ENCODE results near the gene TNFRSF1A.

The TNFRSF1A gene

DNA sequence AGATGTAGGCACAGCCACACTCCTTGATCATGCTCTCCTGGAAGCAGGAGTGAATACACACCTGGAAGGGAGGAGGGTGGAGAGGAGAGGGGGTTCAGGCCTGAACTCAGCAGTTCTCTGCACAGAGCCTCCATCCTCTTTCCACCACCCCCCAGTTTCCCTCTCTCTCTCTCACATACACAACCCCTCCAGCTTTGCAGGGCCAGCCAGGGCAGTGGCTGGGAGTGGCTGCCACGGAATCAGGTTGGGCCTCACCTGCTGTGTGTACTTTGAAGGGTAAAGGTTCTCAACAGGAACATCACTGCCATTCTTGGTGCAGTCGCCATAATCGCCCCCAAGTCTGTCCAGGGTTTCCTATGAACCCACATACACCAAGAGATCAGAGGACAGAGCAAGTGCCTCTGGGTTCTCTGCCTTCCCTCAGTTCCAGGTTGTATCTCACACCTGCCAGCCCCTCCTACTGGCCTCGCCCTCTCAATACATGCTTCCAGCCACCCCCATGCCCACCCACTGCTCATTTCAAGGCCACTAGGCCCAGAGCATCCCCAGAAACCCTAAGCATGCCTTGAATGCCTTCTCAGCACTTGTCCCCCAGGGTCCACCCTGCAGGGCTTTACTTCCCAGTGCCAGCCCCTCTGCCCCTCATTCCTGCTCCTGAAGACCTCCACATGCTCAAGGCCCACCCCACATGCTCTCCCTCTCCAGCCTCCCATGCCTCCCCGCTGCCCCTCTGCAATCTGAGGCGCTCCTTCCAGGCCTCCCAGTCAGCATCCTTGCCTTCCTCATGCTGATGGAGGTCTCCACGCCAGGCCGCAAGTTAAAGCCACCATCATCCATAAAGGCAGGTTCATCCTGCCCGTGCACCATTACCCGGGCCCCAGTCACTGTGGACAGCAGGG, 12.9 kb upstream of the TNFRSF1A start:
- H3K4me2 ChIP-seq (ENCODE audit: low read length): no peak overlapping the region
- no peaks in the 10 kb centered on the region for H3K79me1 ChIP-seq (ENCODE audit: low read length)
- H3K4me3 ChIP-seq (ENCODE audit: low read depth, low read length): no peak overlapping the region
- H2BK12ac ChIP-seq (ENCODE audit: low read length): no peak overlapping the region
- no peak overlapping the region for H3K27ac ChIP-seq (ENCODE audit: low read depth, low read length)
- H2AFZ ChIP-seq (ENCODE audit: insufficient read depth, low read length, poor library complexity): no peak overlapping the region
- DNase-seq: no peak
- no peak overlapping the region for H3K4ac ChIP-seq (ENCODE audit: low read depth, low read length)
- WGBS (ENCODE audit: extremely low coverage, insufficient coverage, insufficient read length): no CpG with 5 or more reads among the region's 10 CpGs
- no peak overlapping the region for H2BK120ac ChIP-seq (ENCODE audit: insufficient read depth, low read length, poor library complexity)
- no peak overlapping the region for H3K14ac ChIP-seq (ENCODE audit: low read length)
- H3K79me2 ChIP-seq (ENCODE audit: control insufficient read depth, insufficient read depth, low read length, poor library complexity): no peaks in the 10 kb centered on the region
- H3K23ac ChIP-seq (ENCODE audit: low read length): no peak overlapping the region
- H3K18ac ChIP-seq (ENCODE audit: low read length): no peak overlapping the region
- H4K12ac ChIP-seq (ENCODE audit: low read depth, low read length): no peak overlapping the region
- no peak overlapping the region for H4K8ac ChIP-seq (ENCODE audit: low read depth, low read length)
- no peaks in the 10 kb centered on the region for H3K27me3 ChIP-seq (ENCODE audit: insufficient read depth, low read length)
- no peak overlapping the region for H4K91ac ChIP-seq (ENCODE audit: low read depth, low read length)
- no peaks in the 10 kb centered on the region for H3K9me3 ChIP-seq (ENCODE audit: insufficient read depth, low read depth, low read length)
- no peaks in the 10 kb centered on the region for H3K36me3 ChIP-seq (ENCODE audit: control insufficient read depth in 1 of 2, insufficient read depth in 2 of 2, low read length in 2 of 2)
- no peak overlapping the region for H2AK5ac ChIP-seq (ENCODE audit: low read length)
- no peak overlapping the region for H3K9ac ChIP-seq (ENCODE audit: low read length)
- H2BK5ac ChIP-seq (ENCODE audit: low read depth, low read length, poor library complexity): no peak overlapping the region
- no peaks in the 10 kb centered on the region for H3K4me1 ChIP-seq (ENCODE audit: control insufficient read depth in 1 of 2, insufficient read depth in 2 of 2, low read length in 2 of 2)

DNA sequence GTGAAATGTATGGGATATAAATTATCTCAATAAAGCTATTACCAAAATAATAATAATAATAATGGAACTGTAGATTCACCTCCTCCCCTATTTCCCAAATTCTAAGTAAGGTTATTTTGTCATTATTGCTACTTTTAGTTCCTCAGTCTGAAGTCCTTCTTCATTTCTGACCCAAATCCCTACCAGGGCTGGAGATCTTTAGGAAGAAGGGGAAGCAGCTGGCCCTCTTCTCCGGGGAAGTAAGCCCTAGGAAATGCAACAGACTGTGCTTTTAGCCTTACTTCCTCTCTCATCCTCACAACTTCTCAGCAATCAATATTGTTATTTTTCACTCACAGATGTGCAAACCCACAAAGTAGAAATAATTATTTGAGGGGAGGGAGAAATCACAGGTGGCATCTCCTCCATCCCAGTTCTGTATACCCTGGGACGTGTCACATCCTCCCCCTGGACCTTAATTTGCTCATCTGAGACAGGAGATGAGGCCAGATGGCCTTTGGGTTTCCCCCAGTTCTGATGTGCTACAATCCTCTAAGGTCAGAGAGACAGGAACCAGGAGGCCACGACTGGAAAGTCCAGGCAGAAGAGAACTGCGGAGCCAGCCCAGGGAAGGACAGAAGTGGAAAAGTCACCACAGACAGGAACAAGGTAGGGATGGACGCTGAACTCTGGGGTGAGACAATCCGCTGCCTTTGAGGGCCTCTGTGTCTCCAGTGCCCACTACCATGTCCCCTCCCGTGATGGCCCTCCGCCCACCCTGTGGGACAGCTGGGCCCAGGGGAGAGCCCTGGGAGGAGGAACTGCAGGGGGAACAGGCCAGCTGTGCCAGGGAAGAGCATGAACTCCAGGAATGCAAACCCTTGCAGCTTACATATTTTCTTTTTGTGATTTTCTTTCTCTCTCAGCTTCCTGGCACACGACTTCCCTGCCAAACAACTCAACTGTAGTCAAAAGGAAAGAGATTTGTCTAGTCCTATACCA, 10.6 kb upstream of the TNFRSF1A start:
- no peak overlapping the region for H3K27ac ChIP-seq (ENCODE audit: low read depth, low read length)
- no peaks in the 10 kb centered on the region for H3K79me1 ChIP-seq (ENCODE audit: low read length)
- H3K27me3 ChIP-seq (ENCODE audit: insufficient read depth, low read length): no peaks in the 10 kb centered on the region
- H3K4me2 ChIP-seq (ENCODE audit: low read length): no peak overlapping the region
- no peaks in the 10 kb centered on the region for H3K36me3 ChIP-seq (ENCODE audit: control insufficient read depth in 1 of 2, insufficient read depth in 2 of 2, low read length in 2 of 2)
- no peak overlapping the region for H4K12ac ChIP-seq (ENCODE audit: low read depth, low read length)
- peak overlapping the region; percentile 68 for H3K9ac ChIP-seq (ENCODE audit: low read length)
- H3K4me1 ChIP-seq (ENCODE audit: control insufficient read depth in 1 of 2, insufficient read depth in 2 of 2, low read length in 2 of 2): no peaks in the 10 kb centered on the region
- peaks cover 2% of the 10 kb centered on the region for H3K9me3 ChIP-seq (ENCODE audit: insufficient read depth, low read depth, low read length)
- no peak overlapping the region for H3K18ac ChIP-seq (ENCODE audit: low read length)
- H3K4me3 ChIP-seq (ENCODE audit: low read depth, low read length): no peak overlapping the region
- H3K79me2 ChIP-seq (ENCODE audit: control insufficient read depth, insufficient read depth, low read length, poor library complexity): no peaks in the 10 kb centered on the region
- H2BK120ac ChIP-seq (ENCODE audit: insufficient read depth, low read length, poor library complexity): no peak overlapping the region
- no peak overlapping the region for H2BK5ac ChIP-seq (ENCODE audit: low read depth, low read length, poor library complexity)
- no peak overlapping the region for H4K91ac ChIP-seq (ENCODE audit: low read depth, low read length)
- H2BK12ac ChIP-seq (ENCODE audit: low read length): no peak overlapping the region
- no peak overlapping the region for H4K8ac ChIP-seq (ENCODE audit: low read depth, low read length)
- H3K4ac ChIP-seq (ENCODE audit: low read depth, low read length): no peak overlapping the region
- no CpG with 5 or more reads among the region's 9 CpGs for WGBS (ENCODE audit: extremely low coverage, insufficient coverage, insufficient read length)
- no peak overlapping the region for H2AK5ac ChIP-seq (ENCODE audit: low read length)
- DNase-seq: no peak
- H3K23ac ChIP-seq (ENCODE audit: low read length): no peak overlapping the region
- H2AFZ ChIP-seq (ENCODE audit: insufficient read depth, low read length, poor library complexity): no peak overlapping the region
- H3K14ac ChIP-seq (ENCODE audit: low read length): no peak overlapping the region

DNA sequence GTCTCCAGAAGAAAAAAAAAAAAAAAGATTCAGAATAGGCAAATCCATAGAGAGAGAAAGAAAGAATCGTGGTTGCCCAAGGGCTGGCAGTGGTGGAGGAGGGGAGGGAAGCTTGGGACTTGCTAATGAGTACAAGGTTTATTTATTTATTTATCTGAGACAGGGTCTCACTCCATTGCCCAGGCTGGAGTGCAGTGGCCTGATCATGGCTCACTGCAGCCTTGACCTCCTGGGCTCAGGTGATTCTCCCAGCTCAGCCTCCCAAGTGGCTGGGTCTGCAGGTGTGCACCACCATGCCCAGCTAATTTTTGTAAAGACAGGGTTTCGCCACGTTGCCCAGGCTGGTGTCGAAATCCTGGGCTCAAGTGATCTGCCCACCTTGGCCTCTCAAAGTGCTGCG, 9.7 kb upstream of the TNFRSF1A start:
- no peak overlapping the region for H3K9ac ChIP-seq (ENCODE audit: low read length)
- H3K4me2 ChIP-seq (ENCODE audit: low read length): no peak overlapping the region
- H4K12ac ChIP-seq (ENCODE audit: low read depth, low read length): no peak overlapping the region
- H3K23ac ChIP-seq (ENCODE audit: low read length): no peak overlapping the region
- H2BK5ac ChIP-seq (ENCODE audit: low read depth, low read length, poor library complexity): no peak overlapping the region
- no peak overlapping the region for H2BK12ac ChIP-seq (ENCODE audit: low read length)
- H3K79me2 ChIP-seq (ENCODE audit: control insufficient read depth, insufficient read depth, low read length, poor library complexity): no peaks in the 10 kb centered on the region
- no peak overlapping the region for H2AFZ ChIP-seq (ENCODE audit: insufficient read depth, low read length, poor library complexity)
- WGBS (ENCODE audit: extremely low coverage, insufficient coverage, insufficient read length): no CpG with 5 or more reads among the region's 5 CpGs
- no peak overlapping the region for H2AK5ac ChIP-seq (ENCODE audit: low read length)
- DNase-seq: no peak
- no peak overlapping the region for H3K4ac ChIP-seq (ENCODE audit: low read depth, low read length)
- no peak overlapping the region for H3K4me3 ChIP-seq (ENCODE audit: low read depth, low read length)
- no peaks in the 10 kb centered on the region for H3K79me1 ChIP-seq (ENCODE audit: low read length)
- no peak overlapping the region for H3K27ac ChIP-seq (ENCODE audit: low read depth, low read length)
- H4K91ac ChIP-seq (ENCODE audit: low read depth, low read length): no peak overlapping the region
- H3K18ac ChIP-seq (ENCODE audit: low read length): no peak overlapping the region
- no peak overlapping the region for H2BK120ac ChIP-seq (ENCODE audit: insufficient read depth, low read length, poor library complexity)
- no peaks in the 10 kb centered on the region for H3K27me3 ChIP-seq (ENCODE audit: insufficient read depth, low read length)
- H4K8ac ChIP-seq (ENCODE audit: low read depth, low read length): no peak overlapping the region
- H3K14ac ChIP-seq (ENCODE audit: low read length): no peak overlapping the region
- peaks cover 2% of the 10 kb centered on the region for H3K9me3 ChIP-seq (ENCODE audit: insufficient read depth, low read depth, low read length)
- no peaks in the 10 kb centered on the region for H3K36me3 ChIP-seq (ENCODE audit: control insufficient read depth in 1 of 2, insufficient read depth in 2 of 2, low read length in 2 of 2)
- no peaks in the 10 kb centered on the region for H3K4me1 ChIP-seq (ENCODE audit: control insufficient read depth in 1 of 2, insufficient read depth in 2 of 2, low read length in 2 of 2)

DNA sequence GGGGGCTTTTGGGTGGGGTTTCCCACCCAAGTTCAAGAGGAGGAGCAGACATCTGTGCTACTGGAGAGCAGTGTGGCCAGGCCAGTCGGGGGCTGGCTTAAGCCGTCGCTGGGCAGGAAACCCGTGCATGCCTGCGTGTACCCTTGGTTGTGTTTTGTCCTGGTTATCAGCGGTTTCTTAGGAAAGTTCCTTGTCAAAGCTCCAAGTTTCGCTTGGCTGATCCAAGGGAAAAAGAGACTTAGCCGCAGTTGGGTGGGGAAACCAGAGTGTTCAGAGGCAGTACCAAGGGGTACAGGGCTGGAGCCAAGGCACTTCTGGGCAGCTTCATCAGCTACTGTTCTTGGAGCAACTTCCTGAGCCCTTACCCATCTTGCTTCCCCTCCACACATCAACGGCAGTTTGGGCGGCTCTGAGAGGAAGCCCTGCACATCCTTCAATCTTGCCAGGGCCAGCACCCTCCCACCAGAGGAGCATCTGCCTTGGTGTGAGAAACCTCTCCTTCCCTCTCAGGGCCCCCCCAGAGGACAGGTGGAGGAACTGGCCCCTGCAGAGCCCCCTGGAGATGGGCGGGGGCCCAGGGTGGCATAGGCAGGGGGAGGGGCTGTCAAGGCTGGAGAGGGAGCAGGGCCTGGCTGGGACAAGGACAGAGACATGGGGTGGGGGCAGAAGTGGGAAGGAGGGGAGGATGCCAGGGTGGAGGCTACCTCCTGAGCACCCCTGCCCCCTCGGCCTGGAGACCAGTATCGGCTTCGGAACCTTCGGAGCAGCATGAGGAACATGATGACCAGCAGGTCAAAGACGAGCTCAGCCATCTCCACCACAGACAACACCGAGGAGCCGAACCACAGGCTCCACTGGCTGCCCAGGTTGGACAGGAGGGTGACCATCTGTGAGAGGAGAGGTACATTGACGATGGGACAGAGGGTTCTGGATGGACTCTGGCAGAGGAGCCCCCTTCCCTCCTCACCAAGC, 5.8 kb upstream of the TNFRSF1A start:
- Histone ChIP-seq H3K23ac (ENCODE audit: low read length) (no peak overlapping the region), H3K9me3 (ENCODE audit: insufficient read depth, low read depth, low read length) (peaks cover 2% of the 10 kb centered on the region), H3K79me2 (ENCODE audit: control insufficient read depth, insufficient read depth, low read length, poor library complexity) (no peaks in the 10 kb centered on the region), H3K14ac (ENCODE audit: low read length) (no peak overlapping the region), H3K27ac (ENCODE audit: low read depth, low read length) (no peak overlapping the region), H3K36me3 (ENCODE audit: control insufficient read depth in 1 of 2, insufficient read depth in 2 of 2, low read length in 2 of 2) (no peaks in the 10 kb centered on the region), H3K9ac (ENCODE audit: low read length) (no peak overlapping the region), H3K27me3 (ENCODE audit: insufficient read depth, low read length) (no peaks in the 10 kb centered on the region), H4K12ac (ENCODE audit: low read depth, low read length) (no peak overlapping the region), H2BK5ac (ENCODE audit: low read depth, low read length, poor library complexity) (no peak overlapping the region), H4K91ac (ENCODE audit: low read depth, low read length) (no peak overlapping the region), H4K8ac (ENCODE audit: low read depth, low read length) (no peak overlapping the region), H3K4me2 (ENCODE audit: low read length) (no peak overlapping the region), H2AFZ (ENCODE audit: insufficient read depth, low read length, poor library complexity) (no peak overlapping the region), H3K4ac (ENCODE audit: low read depth, low read length) (no peak overlapping the region), H2BK120ac (ENCODE audit: insufficient read depth, low read length, poor library complexity) (no peak overlapping the region), H2AK5ac (ENCODE audit: low read length) (no peak overlapping the region), H3K79me1 (ENCODE audit: low read length) (peaks cover under 1% of the 10 kb centered on the region), H3K4me3 (ENCODE audit: low read depth, low read length) (no peak overlapping the region), H2BK12ac (ENCODE audit: low read length) (no peak overlapping the region), H3K4me1 (ENCODE audit: control insufficient read depth in 1 of 2, insufficient read depth in 2 of 2, low read length in 2 of 2) (peaks cover 2 to 7% of the 10 kb centered on the region in 2 experiments), H3K18ac (ENCODE audit: low read length) (no peak overlapping the region)
- DNase-seq: no peak
- no CpG with 5 or more reads among the region's 19 CpGs for WGBS (ENCODE audit: extremely low coverage, insufficient coverage, insufficient read length)
